ENCODE results near the gene XPO1. TPM values are rescaled to one million over a fixed set of nuclear protein-coding genes. Genes with fewer than 3 reads are reported as not detected.
"Not testable (repeated sequence)": the region's sequence is repeated elsewhere in the genome, so short reads cannot be mapped to it uniquely, and the experiment has no call there.

XPO1 gene
- total RNA-seq, 1 donor from 2014 or later, result 189 TPM

DNA sequence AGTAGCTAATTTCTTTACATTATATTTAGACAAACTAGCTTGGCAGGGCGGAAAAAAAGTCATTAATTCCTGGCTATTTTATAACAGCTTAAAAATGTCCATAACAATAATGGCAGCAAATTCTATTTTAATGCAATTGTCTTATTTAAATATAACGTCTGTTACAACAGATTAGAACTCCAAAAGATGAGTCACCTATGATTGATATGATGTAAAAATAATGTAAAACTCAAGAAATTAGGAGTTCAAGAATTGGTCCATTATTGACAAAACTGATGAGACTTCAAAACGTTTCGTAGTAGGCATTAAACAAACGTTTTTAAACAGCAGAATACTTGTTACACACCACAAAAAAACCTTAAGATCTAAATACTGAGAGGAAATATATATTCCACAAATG, 2.7 kb downstream of the XPO1 start:
- peak in 1 of 2 donors; percentile 9 for DNase-seq (ENCODE audit: low read depth in 2 of 2)

DNA sequence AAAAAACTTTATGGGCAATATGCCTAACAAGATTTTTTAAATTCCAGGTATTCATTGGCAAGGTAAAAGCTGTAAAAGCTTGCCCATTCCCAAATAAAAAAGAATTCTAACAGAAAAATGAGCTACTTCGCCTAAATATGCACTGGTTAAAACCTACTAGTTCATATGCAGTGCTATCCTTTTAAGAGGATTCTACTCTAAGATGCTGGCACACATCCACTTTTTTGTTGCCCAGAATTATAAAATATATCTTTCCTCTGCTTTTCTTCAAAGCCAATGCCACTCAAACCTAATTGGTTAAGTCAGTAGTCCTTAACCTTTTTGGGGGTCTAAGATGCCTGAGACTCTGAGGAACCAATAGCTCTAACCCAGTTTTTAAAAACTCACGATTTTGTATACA, 3.2 kb downstream of the XPO1 start:
- no peak for DNase-seq (ENCODE audit: low read depth in 2 of 2)

DNA sequence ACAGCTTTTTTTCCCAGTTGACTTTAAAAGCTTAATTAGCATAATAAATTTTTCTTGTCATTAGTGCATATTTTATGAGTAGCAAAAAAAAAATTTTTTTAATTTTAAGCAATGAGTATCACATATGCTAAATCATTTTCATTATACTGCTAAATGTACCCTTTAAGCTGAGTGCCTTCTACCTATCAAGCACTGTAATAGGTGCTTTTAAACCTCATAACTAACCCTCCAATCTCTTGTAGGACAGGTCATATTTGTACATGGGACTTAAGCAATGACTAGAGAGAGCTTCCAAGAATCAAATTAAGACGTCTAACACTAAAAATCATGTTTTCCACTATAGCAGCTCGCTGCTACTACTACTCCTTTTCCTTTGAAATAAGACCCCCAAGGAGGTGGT, 7.4 kb downstream of the XPO1 start:
- DNase-seq (ENCODE audit: low read depth in 2 of 2), result no peak

DNA sequence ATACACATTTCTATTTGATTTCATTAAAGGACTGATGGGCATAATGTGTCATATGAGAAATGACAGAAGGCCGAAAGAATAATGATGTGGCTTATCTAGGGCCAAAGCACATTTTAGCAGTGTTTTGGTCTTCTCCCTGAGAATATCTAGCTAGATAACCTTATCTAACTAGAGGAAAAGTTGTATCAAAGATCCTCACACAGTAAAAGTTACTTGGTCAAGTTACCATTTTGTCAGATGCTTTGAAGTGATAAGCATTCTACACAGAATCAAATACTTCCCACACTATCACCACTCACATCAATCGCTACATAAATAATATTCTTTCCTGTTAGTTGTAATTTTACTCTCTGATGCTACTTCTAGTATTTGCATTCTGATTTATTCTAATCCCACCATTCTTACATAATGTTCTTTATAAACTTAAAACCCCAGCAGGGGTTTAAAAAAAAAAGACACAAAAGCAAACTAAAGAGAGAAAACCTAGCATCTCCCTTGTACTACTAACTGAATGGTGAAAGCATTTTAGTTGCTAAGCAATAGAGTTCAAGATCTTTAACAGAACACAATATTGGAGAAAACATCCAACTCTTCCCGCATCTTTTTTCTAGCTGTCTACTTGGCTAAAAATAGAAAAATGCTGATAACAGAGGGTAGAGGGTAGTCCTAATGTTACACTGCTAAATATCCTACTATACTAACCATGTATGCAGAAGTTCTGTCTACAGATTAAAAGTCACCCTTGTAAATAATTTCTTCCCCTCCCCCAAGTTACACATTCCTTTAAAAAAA, 8.0 kb downstream of the XPO1 start:
- no peak for DNase-seq (ENCODE audit: low read depth in 2 of 2)

DNA sequence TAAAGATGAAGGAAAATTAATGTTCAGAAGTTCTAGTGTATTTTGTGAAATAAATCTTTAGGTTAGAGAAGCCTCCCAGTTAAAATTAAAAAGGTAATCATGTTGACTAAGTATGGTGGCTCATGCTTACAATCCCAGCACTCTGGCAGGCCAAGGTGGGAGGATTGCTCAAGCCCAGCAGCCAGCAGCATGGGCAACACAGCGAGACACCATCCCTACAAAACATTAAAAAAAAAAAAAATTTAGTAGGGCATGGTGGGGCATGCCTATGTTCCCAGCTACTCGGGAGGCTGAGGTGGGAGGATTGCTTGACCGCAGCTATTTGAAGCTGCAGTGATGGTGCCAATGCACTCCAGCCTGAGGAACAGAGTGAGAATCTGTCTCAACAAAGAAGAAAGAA, 17.9 kb downstream of the XPO1 start:
- DNase-seq (ENCODE audit: low read depth in 2 of 2), result no peak

DNA sequence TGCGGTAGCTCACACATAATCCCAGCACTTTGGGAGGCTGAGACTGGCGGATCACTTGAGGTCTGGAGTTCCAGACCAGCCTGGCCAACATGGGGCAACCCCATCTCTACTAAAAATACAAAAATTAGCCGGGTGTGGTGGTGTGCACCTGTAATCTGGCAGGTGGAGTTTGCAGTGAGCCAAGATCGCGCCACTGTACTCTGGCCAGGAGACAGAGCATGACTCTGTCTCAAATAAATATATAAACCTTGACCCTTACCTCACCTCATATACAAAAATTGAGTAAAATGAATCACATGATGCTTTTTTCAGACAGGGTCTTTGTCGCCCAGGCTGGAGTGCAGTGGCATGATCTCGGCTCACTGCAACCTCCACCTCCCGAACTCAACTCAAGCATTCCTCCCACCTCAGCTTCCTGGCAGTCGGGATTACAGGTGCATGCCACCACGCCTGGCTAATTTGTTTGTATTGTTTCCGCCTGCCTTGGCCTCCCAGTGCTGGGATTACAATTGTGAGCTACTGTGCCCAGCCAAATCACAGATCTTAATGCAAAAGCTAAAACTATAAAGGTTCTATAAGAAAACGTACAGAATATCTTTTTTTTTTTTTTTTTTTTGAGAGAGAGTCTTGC, 25.3 kb downstream of the XPO1 start:
- no peak for DNase-seq (ENCODE audit: low read depth in 2 of 2)

DNA sequence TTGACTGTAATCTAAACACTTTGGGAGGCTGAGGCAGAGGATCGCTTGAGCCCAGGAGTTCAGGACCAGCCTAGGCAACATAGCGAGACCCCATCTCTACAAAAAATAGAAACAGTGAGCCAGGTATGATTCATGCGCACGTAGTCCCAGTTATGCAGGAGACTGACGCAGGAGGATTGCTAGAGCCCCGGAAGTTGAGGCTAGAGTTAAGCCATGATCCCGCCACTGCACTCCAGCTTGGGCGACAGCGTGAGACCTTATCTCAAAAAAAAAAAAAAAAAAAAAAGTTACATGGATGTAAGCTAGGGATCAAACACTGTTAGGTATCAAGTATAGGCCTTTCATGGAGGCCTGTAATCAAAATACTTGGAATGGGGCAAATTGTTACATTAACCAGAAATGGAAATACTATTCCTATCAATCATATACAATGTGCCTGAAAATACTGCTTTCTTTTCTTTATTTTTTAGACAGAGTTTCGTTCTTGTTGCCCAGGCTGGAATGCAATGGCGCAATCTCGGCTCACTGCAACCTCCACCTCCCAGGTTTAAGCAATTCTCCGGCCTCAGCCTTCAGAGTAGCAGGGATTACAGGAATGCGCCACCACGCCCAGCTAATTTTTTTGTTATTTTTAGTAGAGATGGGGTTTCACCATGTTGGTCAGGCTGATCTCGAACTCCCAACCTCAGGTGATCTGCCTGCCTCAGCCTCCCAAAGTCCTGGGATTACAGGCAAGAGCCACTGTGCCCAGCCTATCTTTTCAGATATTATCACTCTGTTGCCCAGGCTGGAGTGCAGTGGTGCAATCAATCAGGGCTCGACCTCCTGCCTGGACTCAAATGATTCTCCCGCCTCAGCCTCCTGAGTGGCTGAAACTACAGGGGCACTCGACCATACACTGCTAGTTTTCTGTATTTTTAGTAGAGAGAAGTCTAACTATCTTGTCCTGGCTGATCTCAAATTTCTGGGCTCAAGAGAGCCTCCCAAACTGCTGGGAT, 27.2 kb downstream of the XPO1 start:
- no peak for DNase-seq (ENCODE audit: low read depth in 2 of 2)

DNA sequence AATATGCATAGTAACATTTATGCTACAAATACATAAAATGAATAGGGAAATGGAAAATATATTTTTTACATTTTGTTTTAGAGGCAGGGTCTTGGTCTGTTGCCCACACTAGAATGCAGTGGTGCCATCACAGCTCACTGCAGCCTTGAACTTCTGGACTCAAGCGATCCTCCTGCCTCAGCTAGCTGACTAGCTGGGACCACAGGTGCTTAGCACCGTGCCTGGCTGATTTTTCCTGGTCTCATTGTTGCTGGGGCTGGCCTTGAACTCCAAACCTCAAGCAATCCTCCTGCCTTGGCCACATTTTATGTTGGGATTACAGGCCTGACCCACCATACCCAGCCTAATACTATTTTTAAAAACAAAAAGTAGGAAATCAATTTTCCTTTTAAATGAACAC, 33.2 kb downstream of the XPO1 start:
- DNase-seq (ENCODE audit: low read depth in 2 of 2), result no peak

DNA sequence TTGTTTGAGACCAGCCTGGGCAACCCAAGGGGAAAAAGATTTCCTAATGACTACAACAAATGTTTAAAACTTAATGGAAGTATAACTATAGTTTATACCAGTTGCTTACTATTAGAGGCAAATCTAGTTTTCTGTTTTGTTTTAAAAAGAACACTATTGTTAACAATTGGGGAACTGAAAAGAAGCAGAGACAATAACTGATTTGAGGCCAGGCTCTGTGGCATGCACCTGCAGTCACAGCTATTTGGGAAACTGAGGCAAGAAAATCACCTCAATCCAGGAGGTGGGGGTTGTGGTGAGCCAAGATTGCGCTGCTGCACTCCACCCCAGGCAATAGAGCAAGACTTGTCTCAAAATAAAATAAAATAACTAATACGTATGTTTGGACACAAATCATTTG, 39.1 kb downstream of the XPO1 start:
- no peak for DNase-seq (ENCODE audit: low read depth in 2 of 2)

DNA sequence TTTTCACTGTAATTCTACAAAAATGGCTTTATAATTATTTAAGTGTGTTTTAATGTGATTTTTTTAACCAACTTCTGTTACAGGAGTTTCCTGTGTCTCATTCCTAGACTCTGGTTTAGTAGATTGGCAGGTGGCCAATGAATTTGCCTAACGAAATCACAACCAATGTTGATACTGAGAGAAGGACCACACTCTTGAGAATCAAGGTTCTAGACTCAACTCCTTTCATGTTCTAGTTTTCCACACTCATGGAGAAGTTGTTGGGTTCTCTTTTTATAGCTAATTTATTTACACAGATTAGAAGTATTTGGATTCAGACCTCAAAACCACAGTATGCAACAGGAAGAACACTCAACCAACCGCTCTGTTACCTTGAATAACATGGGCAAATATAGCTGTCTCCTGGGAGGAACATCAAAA, 44.6 kb downstream of the XPO1 start:
- DNase-seq (ENCODE audit: low read depth in 2 of 2), result peak in 1 of 2 donors; percentile 63

DNA sequence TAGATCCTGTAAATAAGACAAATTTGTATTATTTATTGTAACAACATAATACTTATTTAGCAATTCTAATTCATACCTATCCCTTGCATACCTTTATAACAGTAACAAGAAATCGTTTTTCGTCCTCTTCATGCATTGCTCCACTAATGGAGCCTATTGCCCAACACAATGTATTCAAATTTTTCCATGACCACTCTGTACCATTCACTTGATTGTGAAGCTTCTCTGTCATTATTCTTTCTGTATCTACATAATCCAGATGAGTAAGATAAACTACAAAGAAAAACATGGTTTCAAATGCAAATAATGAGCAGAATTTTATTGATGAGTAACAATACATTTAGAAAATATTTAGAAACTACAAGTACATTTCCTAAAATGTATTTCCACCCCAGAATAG, 45.7 kb downstream of the XPO1 start:
- no peak for DNase-seq (ENCODE audit: low read depth in 2 of 2)

DNA sequence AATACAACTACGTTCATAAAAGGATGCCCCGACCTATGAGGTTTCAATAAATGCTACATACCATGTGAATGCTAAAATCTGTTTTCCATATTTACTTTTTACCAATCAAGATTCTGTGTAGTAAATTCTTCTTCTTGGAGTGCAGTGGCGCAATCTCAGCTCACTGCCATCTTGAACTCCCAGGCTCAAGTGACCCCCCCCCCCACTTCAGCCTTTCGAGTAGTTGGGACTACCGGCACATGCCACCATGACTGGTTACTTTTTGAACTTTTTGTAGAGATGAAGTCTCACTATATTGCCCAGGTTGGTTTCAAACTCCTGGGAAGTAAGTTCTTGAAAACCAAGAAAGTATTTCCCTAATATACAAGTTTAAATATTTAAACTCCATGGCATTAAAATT, 52.9 kb downstream of the XPO1 start:
- no peak for DNase-seq (ENCODE audit: low read depth in 2 of 2)

DNA sequence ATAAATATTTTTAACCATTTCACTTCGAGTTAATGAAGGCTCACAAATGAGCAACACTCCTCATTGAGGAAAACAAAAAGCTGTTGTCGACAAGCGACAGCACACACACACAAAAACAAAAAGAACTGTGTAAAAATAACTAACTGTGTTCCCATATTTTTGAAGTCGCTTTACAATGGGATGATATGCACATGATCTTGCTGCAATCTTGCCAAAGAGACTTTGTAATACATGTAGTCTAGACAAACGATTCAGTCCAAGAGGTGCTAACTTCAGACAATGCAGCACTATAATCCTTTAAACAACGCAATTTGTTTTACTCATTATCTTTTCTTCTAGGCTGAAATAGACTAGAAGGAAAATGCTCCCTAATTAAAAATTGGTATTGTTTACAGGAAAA, 60.1 kb downstream of the XPO1 start:
- no peak for DNase-seq (ENCODE audit: low read depth in 2 of 2)

DNA sequence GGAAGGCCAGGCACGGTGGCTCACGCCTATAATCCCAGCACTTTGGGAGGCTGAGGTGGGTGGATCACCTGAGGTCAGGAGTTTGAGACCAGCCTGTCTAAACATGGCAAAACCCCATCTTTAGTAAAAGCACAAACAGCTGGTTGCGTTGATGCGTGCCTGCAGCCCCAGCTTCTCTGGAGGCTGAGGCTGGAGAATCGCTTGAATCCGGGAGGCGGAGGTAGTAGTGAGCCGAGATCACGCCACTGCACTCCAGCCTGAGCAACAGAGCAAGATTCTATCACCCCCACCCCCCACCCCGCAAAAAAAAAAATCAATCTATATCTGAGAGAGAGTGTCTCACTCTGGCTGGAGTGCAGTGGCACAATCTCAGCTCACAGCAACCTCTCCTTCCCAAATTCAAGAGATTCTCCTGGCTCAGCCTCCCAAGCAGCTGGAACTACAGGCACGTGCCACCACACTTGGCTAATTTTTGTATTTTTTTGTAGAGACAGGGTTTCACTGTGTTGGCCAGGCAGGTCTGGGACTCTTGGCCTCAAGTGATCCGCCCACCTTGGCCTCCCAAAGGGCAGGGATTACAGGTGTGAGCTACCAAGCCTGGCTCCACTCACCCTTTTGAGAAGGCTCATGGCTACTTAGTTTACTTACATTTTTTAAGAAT, 61.1 kb downstream of the XPO1 start:
- not testable (repeated sequence) for DNase-seq (ENCODE audit: low read depth in 2 of 2)

DNA sequence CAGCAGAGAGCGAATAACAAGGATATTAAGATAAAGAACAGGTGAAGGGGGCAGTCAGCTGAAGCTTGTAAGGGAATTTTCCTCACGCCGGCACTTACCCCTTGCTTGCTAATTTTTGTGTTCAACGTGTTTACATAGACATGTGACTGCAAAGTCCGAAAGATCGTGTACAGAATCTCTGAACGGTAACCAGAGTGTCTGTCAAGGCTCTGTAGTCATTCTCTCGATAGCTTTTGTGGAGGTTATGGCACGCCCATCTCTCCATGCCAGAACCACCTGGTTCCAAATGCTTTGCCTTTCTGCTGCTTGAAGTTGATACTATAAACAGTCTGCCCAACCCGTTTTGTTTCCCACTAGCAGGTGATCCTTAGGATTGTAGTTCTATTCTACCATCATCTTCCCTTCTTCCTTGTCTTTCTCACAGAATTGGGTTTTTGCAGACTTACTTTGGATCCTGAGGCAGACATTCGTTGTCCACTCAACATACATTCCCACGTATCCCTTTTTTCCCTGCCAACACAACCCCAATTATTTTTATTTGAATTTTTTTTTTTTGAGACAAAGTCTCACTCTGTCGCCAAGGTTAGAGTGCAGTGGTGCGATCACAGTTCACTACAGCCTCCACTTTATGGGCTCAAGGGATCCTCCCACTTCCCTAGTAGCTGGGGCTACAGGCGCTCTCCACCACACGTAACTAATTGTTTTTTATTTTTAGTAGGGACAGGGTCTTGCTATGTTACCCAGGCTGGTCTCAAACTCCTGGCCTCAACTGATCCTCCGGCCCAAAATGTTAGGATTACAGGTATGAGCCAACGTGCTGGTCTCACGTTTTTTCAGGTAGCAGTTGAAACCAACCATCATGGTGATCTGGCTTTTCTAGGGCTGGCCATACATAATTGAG, 66.0 kb downstream of the XPO1 start:
- DNase-seq (ENCODE audit: low read depth in 2 of 2), result peak in 1 of 2 donors; percentile 44

DNA sequence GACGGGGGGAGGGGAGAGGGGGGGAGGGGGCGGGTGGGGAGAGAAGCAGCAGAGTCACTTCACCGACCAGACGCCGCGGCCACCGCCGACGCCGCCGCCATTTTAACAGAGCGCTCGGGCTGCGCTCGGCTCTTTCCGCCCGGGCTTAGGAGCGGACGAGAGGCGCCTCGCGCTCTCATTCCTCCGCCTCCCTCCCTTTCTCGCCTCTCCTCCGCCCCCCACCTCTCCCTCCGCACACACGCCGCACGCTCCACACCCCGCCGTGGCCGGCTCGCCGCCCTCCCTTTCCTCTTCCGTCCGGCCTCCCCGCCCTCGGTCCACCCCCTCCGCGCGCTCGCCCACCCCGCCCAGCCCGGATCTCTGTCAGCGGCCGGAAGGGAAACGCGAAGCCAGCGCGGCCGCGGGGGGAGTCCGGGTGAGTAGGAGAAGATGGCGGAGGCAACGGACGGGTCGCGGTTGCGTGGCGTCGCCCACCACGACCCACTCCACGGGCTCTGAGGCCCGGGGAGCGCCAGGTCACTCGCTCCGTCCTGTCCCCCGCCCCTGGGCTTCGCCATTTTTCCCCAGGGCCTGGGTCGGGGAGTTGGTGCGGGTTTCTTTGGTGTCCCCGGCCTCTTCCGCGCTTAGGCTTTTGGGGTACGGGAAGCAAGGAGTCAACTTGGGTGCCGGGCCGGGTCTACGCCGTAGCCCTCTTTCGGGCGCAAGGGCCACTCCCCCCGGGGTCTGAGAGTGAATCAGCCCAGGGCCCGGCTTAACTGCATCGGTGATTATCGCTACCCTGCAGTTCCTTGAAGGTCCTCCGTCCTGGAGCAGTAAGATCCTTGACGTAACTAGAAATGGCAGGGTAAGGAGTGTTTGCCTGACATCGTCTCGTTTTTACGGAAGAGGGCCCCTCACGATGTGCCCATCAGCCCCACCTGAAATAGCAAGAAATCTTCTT, 66.9 kb downstream of the XPO1 start, which contains the start of gene USP34:
TSS of gene USP34 (minus strand) at position 123 of the 940 bp plus-strand sequence. CDS start 395 bp downstream, outside the sequence.
- DNase-seq (ENCODE audit: low read depth in 2 of 2), result peak; percentile 88 to 97

DNA sequence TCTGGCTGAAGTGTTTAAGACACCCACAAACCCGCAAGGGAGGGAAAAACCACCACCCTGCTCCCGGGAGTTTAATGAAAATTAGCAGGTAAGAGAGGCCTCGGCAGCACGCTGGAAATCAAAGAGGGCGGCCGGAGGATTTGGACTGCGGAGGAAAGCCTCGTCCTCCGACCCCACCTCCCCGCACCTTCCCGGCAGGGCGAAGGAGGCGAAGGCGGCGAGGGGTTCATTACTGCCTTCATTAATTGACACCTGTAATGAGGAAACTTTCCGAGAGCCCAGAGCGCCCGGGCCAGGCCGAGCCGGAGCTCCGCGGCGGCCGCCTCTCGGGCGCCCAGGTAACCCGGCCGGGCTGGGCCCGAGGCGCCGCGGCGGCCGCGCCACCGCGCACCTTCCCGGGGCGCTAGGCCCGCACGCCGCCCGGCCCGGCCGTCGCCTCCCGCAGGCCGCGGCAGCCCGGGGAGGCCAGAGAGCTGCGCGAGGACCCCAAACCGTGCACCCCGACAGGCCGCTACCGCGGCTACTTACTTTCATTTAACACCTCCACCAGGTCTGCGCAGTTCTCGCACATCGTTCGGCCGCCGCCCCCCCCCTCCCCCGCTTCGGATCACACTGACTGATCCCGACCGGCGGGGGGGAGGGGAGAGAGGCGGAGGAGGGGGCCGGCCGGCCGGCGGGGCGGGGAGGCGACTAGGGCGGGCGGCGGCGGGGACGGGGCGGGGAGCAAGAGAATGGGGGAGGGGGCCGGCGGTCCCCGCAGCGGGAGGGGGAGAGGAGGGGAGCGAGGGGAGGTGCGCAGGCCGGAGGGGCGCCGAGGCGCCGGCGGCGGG, 67.8 kb downstream of the XPO1 start:
- peak; percentile 43 to 85 for DNase-seq (ENCODE audit: low read depth in 2 of 2)

DNA sequence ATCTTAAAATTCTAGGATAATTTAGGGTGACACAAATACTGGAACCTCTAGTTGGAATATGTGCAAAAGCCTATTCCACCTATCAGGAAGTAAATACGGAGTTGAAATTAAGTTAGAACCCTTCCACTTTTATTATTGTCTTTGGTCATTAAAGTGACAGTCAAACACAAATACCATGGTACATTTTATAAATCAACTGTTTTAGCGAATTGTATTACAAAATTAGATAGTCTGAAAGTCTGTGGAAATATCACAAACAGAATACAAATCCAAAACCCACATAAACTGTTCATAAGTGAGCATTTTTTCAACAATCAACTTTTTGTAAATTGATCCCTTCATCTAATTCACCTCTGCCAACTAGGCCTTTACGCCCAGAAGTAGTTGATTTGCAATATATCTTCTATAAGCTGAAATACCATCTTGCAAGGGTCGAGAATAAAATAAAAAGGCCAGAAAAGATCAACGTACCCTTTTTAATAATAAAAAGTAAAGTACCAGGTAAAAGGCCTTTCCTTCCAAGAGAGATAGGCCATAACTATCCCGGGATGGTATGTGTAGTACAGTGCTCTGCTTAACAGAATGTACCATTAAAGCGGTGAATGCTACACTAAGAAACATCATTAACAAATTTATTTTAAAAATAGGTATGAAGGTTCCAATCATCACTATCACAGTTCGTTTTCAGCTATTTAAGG, 68.6 kb downstream of the XPO1 start:
- DNase-seq (ENCODE audit: low read depth in 2 of 2), result peak in 1 of 2 donors; percentile 35
